IPS-18a (cell line): Measurements from ENCODE around the gene ARHGAP10.

Source experiments
- H3K27ac ChIP-seq: one replicate; pipeline ENCODE4 v1.5.1; 2013; ENCODE audit warnings: low read length
- H3K27me3 ChIP-seq: one replicate; pipeline ENCODE4 v1.6.1; 2013; ENCODE audit warnings: mild to moderate bottlenecking, low read length; ENCODE audit not compliant: control insufficient read depth, insufficient read depth
- H3K36me3 ChIP-seq: one replicate; pipeline ENCODE4 v1.6.1; 2013; ENCODE audit warnings: low read depth, low read length; ENCODE audit not compliant: control insufficient read depth
- H3K4me1 ChIP-seq: one replicate; pipeline ENCODE4 v1.6.1; 2013; ENCODE audit warnings: low read depth, low read length; ENCODE audit not compliant: control insufficient read depth
- H3K4me3 ChIP-seq: one replicate; pipeline ENCODE4 v1.5.1; 2013; ENCODE audit warnings: low read length
- H3K9ac ChIP-seq: one replicate; pipeline ENCODE4 v1.6.1; 2013; ENCODE audit warnings: mild to moderate bottlenecking, low read length, moderate library complexity
- H3K9me3 ChIP-seq: one replicate; pipeline ENCODE4 v1.6.1; 2013; ENCODE audit warnings: low read depth, low read length; ENCODE audit not compliant: control insufficient read depth

The ARHGAP10 gene

GRCh38 chr4:148044912-148045352 lies 313.0 kb downstream of the ARHGAP10 start:
- no peaks in the 10 kb centered on the region for H3K4me1 ChIP-seq
- no peaks in the 10 kb centered on the region for H3K36me3 ChIP-seq
- no peak overlapping the region for H3K27ac ChIP-seq
- H3K9me3 ChIP-seq, result no peaks in the 10 kb centered on the region
- H3K4me3 ChIP-seq, result no peak overlapping the region
- no peak overlapping the region for H3K9ac ChIP-seq
- no peaks in the 10 kb centered on the region for H3K27me3 ChIP-seq

GRCh38 chr4:148048598-148048997 lies 316.7 kb downstream of the ARHGAP10 start:
- no peaks in the 10 kb centered on the region for H3K27me3 ChIP-seq
- no peaks in the 10 kb centered on the region for H3K36me3 ChIP-seq
- peaks cover 9% of the 10 kb centered on the region for H3K4me1 ChIP-seq
- no peaks in the 10 kb centered on the region for H3K9me3 ChIP-seq
- H3K4me3 ChIP-seq, result no peak overlapping the region
- H3K27ac ChIP-seq, result no peak overlapping the region
- H3K9ac ChIP-seq, result no peak overlapping the region

GRCh38 chr4:148051403-148051802 lies 319.5 kb downstream of the ARHGAP10 start:
- Histone ChIP-seq H3K27me3 (no peaks in the 10 kb centered on the region), H3K4me1 (peaks cover 9% of the 10 kb centered on the region), H3K9ac (no peak overlapping the region), H3K4me3 (no peak overlapping the region), H3K36me3 (no peaks in the 10 kb centered on the region), H3K27ac (no peak overlapping the region), H3K9me3 (no peaks in the 10 kb centered on the region)

- H3K9me3 ChIP-seq, result no peaks in the 10 kb centered on the region
- H3K27ac ChIP-seq, result no peak overlapping the region
- H3K27me3 ChIP-seq, result no peaks in the 10 kb centered on the region
- H3K9ac ChIP-seq, result no peak overlapping the region
- H3K36me3 ChIP-seq, result no peaks in the 10 kb centered on the region
- H3K4me1 ChIP-seq, result peaks cover 9% of the 10 kb centered on the region
- no peak overlapping the region for H3K4me3 ChIP-seq
These were observed 320.6 kb downstream of the ARHGAP10 start for GRCh38 chr4:148052448-148052847.

GRCh38 chr4:148053298-148054003 lies 321.6 kb downstream of the ARHGAP10 start:
- Histone ChIP-seq H3K27me3 (no peaks in the 10 kb centered on the region), H3K4me3 (no peak overlapping the region), H3K27ac (no peak overlapping the region), H3K9ac (no peak overlapping the region), H3K4me1 (peaks cover 9% of the 10 kb centered on the region), H3K9me3 (no peaks in the 10 kb centered on the region), H3K36me3 (no peaks in the 10 kb centered on the region)

- no peak overlapping the region for H3K4me3 ChIP-seq
These were observed 322.4 kb downstream of the ARHGAP10 start for GRCh38 chr4:148054275-148054674.

GRCh38 chr4:148055844-148056243 lies 324.0 kb downstream of the ARHGAP10 start:
- H3K27ac ChIP-seq, result no peak overlapping the region
- H3K9me3 ChIP-seq, result no peaks in the 10 kb centered on the region
- no peak overlapping the region for H3K4me3 ChIP-seq
- H3K27me3 ChIP-seq, result no peaks in the 10 kb centered on the region
- no peaks in the 10 kb centered on the region for H3K36me3 ChIP-seq
- H3K9ac ChIP-seq, result no peak overlapping the region
- peaks cover 9% of the 10 kb centered on the region for H3K4me1 ChIP-seq

More at GRCh38 chr4:148054275-148054674, 322.4 kb downstream of the ARHGAP10 start:
- Histone ChIP-seq H3K9me3 (no peaks in the 10 kb centered on the region), H3K27me3 (no peaks in the 10 kb centered on the region), H3K36me3 (no peaks in the 10 kb centered on the region), H3K27ac (no peak overlapping the region), H3K4me1 (peaks cover 9% of the 10 kb centered on the region), H3K9ac (no peak overlapping the region)

- Histone ChIP-seq H3K9ac (no peak overlapping the region), H3K4me3 (no peak overlapping the region), H3K27me3 (no peaks in the 10 kb centered on the region), H3K9me3 (no peaks in the 10 kb centered on the region), H3K27ac (no peak overlapping the region), H3K4me1 (peaks cover 1% of the 10 kb centered on the region), H3K36me3 (no peaks in the 10 kb centered on the region)
These were observed 325.0 kb downstream of the ARHGAP10 start for GRCh38 chr4:148056879-148057278.

GRCh38 chr4:148057516-148057915 lies 325.6 kb downstream of the ARHGAP10 start:
- H3K4me1 ChIP-seq, result no peaks in the 10 kb centered on the region
- no peak overlapping the region for H3K27ac ChIP-seq

GRCh38 chr4:148057984-148058859 lies 326.3 kb downstream of the ARHGAP10 start:
- no peak overlapping the region for H3K4me3 ChIP-seq
- H3K27ac ChIP-seq, result no peak overlapping the region
- no peaks in the 10 kb centered on the region for H3K4me1 ChIP-seq
- H3K9ac ChIP-seq, result no peak overlapping the region
- H3K9me3 ChIP-seq, result no peaks in the 10 kb centered on the region
- H3K36me3 ChIP-seq, result no peaks in the 10 kb centered on the region
- no peaks in the 10 kb centered on the region for H3K27me3 ChIP-seq

More at GRCh38 chr4:148057516-148057915, 325.6 kb downstream of the ARHGAP10 start:
- Histone ChIP-seq H3K9me3 (no peaks in the 10 kb centered on the region), H3K4me3 (no peak overlapping the region), H3K9ac (no peak overlapping the region), H3K27me3 (no peaks in the 10 kb centered on the region), H3K36me3 (no peaks in the 10 kb centered on the region)

- Histone ChIP-seq H3K4me3 (no peak overlapping the region), H3K27me3 (no peaks in the 10 kb centered on the region), H3K27ac (no peak overlapping the region), H3K9ac (no peak overlapping the region), H3K9me3 (no peaks in the 10 kb centered on the region), H3K36me3 (no peaks in the 10 kb centered on the region), H3K4me1 (no peaks in the 10 kb centered on the region)
These were observed 327.8 kb downstream of the ARHGAP10 start for GRCh38 chr4:148059617-148060180.
